Mesangial cell (primary cell): Measurements from ENCODE around the gene MICALL2. TPM values are rescaled to one million over a fixed set of nuclear protein-coding genes. Genes with fewer than 3 reads are reported as not detected.

Experiments used
- total RNA-seq: library from RNA; depleted of rRNA; stranded (reverse); fragments of >200 nt; gene quantifications from 2 replicates; pipeline ENCODE4 v1.2.3, GENCODE V29; 2015

The MICALL2 gene
- 14.7 and 20.7 TPM in 2 replicates for total RNA-seq

GRCh38 chr7:1458683-1459511 is at the start of gene MICALL2:
MICALL2 (minus strand) TSS chr7:1459470; CDS start chr7:1459326, 144 bp downstream.

GRCh38 chr7:1503816-1504775 is 44.8 kb upstream of the MICALL2 start, which contains the start of gene INTS1:
INTS1 (minus strand) TSS chr7:1504389; CDS start chr7:1503960, 429 bp downstream.

Other genes starting within 250 kb of the MICALL2 start
- not detected in 2 replicates for gene UNCX, start 226.6 kb downstream of the MICALL2 start, total RNA-seq
- 133 and 143 TPM in 2 replicates for gene INTS1, start 44.9 kb upstream of the MICALL2 start, total RNA-seq
- gene MAFK, start 71.2 kb upstream of the MICALL2 start, total RNA-seq: 10.3 and 21.8 TPM in 2 replicates
- 4.1 and 4.4 TPM in 2 replicates for gene TMEM184A, start 96.7 kb upstream of the MICALL2 start, total RNA-seq
- 46.0 and 69.3 TPM in 2 replicates for gene PSMG3, start 110.6 kb upstream of the MICALL2 start, total RNA-seq
- 0.49 and 2.8 TPM in 2 replicates for gene ELFN1, start 210.8 kb upstream of the MICALL2 start, total RNA-seq